Right lung (tissue), 5 donors: Measurements from ENCODE around the gene CTTN. TPM values are rescaled to one million over a fixed set of nuclear protein-coding genes. Genes with fewer than 3 reads are reported as not detected.
A peak's percentile ranks its signal among the peaks of the same experiment; 100 is the strongest.

Experiments
- DNase-seq, 2 donors: peaks; one replicate each; pipeline ENCODE4 v3.0.0-alpha.2; 2013
- polyA plus RNA-seq, 5 donors: library from polyadenylated mRNA; unstranded; fragments of 120-200 nt; gene quantifications; one replicate each; pipeline versions ENCODE4 v1.2.1 to v1.2.3, GENCODE V29; 2013; ENCODE audit warnings: inconsistent platforms in 1 of 5, low replicate concordance in 1 of 5; ENCODE audit not compliant: insufficient read length in 5 of 5, insufficient read depth in 1 of 5

Gene CTTN
- polyA plus RNA-seq, 5 donors: 147 to 191 (median 189) TPM

DNA sequence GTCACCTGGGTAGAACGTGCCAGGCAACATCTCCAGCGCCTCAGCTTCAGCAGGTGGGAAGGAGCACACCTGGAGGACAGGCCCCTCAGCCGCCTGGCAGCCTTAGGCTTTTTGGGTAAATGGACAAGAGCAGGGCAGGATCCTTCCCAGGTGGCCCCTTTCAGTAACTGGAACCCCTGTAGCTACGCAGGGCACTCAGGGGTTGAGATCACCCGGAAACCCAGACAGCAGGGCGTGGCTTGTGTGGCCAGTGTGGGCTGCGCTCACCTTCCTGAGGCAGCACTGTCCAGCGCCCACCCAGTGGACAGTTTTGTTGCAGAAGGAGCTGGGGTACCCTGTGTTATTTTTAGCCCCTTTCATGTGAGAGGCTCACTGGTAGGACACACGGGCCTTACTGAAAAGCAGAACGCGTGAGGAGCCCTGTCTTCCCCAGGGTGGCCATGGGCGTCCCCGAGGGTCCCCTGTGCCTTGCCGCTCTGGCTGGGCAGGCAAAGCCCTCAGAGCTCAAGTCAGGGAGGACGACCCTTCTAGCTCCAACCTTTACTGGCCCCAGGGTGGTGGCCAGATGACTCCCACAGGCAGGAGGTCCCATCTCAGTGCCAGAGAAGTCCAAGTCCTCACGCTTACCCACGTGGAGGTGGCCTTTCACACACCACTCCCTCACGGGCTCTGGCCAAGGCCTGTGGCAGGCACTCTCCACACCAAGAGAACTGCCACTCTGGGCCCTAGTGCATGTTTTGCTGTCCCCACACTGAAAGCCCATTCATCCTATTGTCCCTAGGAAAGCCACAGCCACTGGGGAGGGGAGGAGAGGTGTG lies 75.8 kb downstream of the CTTN start:
- DNase-seq: no peak

DNA sequence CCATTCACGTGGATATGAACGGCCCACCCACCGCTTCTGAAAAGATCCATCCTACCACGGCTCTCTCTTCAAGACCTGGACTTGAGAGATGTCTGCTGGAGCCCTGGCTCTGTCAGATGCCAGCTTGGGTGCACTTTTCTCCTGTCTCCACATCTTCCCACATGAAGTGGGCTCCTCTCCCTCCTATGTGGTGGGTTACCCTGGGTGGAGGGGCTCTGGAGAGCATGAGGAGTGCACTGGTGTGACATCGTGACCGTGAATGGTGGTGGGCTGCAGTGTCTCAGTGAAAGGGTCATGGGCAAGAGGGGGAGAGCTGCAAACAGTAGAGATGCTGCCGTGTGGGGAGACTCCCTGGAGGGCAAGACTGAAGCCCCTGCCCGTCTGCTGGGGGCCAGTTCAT lies 76.4 kb downstream of the CTTN start:
- DNase-seq: no peak

DNA sequence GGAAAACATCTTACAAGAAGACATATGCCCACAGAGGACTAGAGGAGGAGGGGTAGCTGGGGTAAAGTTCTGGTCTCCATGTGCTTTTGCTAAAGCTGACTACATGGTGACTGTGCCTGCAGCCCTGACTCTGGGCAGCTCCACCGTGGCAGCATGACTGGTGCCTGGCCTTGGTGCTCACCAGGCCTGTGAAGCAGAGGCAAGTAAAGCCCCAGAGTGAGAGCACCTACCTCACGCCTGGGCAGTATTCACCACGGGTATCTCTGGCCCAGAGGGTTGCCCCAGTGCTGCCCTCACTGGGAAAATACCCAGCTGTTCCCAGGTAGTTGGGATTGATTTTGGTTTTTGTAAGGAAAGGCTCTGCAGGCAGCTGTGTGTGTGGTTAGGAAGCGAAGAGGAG lies 78.3 kb downstream of the CTTN start:
- DNase-seq: no peak

DNA sequence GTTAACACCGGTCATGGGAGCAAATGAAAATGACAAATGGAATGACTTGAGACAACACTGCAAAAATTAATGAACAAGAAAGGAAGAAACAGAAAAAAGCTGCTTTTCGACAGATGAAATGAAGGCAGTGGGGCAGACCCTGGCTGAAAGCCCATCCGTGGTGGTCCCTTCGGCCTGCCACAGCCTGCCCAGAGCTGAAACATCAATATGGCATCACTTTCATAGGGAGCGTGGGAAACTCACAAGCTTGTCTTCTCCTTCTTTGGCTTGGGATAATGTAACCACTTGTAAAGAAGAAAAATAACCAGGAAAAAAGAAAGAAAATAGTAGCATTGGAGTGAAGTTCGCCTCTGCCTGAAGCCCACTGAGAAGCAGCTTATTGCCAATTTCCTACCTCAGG lies 78.8 kb downstream of the CTTN start:
- no peak for DNase-seq

DNA sequence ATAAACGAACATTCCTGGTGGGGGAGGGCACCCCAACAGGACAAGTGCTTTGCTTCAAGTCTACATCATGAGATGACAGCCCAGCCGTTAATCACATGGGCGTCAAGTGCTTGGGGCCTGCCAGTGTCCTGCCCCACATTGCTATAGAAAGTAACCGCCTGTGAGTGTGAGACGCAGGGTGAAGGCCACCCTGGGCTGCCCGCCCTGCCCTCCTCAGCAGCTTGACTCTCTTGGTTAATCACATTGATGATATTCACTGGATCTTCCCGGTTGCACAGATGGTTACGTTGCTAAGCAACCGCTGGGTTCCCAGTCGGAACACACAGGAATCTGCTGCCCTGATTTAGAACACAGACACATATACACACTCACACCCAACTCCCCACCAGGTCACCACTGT lies 79.3 kb downstream of the CTTN start:
- DNase-seq: no peak

DNA sequence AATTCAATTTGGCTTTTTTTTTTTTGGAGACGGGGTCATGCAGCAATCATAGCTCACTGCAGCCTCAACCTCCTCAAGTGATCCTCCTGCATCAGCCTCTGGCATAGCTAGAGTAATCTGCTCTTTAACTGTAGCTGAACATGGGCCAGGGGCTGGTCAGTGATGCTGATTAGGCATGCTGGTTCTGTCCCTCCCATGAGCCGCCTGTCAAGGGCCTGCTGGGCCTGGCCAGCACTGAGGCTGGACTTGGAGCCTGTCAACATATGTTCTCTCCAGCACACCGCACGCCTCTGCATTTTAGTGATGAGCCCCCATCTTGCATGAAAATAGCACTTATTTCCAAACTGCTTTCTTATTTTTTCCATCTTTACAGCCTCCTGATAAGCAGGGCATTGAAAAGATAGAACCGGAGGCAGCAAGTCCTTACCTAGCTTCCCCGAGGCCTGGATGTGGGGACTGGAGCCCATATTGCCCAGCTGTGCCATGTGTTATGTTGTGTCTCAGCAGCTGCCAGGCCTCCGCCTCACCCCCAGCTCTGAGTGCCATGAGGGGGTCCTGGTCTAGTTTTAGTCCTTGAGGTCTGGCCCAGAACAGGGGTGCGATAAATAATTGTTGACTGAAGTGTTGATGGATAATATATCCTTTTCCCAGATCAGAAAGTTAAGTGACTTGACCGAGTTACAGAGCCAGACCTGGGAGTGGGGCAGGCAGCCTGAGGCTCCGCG lies 80.0 kb downstream of the CTTN start:
- DNase-seq: no peak

DNA sequence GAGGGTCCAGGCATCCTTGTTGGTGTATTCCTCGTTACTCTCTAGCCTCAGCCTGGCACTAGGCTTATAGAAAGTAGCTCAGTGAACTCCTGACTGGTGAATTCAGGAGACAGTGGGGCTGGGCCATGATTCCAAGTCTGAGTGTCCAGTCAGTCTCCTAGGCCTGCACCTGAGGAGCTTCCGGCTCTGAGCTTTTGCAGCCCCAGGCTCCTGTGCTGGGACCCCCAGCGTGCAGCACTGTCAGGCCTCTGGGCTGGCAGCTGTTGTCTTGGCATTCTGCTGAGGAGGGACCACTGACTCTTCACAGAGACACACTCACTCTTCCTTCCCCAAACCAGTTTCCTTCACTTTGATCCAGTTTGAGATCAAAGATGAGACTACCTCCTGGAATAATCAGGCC lies 82.4 kb downstream of the CTTN start:
- no peak for DNase-seq

DNA sequence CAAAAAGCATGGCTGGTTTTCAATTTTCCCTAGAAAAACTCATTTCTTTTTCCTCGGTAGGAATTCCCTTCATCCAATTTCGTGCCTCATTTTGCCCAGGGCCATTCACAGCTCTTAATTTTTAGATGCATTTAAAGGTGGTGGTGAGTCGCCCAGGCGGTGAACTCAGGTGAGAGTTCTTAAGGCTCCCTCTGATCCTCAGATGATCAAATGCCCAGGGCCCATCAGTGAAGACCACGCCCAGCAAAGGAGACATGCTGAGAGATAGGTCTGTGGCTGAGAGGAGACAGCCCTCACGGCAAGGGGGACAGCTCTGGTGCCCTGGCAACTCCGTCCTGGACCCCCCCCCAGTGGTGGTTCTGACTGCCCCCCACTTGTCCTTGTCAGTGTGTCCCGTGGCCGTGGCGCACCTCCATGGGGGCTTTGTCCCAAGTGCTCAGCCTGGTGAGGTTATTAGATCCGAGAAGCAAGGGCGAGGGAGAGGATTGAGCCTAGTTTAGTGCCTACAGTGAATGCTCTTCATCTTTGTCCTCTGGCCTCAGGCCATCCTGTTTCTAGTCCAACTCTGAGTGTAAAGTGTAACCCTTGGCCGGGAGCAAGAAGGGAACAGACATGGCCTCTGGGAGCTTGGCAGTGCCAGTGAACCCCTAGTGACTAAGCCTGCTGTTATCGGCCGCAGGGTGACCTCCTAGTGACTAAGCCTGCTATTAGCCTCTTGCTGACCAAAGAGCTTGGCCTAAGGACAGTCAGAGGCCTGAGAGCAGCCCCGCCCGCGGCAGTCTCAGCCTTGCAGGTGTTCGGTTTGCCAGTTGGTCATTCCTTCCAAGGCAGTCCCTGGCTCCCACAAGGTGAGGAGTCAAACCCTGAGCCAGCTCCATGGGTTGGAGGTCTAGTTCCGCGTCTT lies 83.5 kb downstream of the CTTN start:
- no peak for DNase-seq

DNA sequence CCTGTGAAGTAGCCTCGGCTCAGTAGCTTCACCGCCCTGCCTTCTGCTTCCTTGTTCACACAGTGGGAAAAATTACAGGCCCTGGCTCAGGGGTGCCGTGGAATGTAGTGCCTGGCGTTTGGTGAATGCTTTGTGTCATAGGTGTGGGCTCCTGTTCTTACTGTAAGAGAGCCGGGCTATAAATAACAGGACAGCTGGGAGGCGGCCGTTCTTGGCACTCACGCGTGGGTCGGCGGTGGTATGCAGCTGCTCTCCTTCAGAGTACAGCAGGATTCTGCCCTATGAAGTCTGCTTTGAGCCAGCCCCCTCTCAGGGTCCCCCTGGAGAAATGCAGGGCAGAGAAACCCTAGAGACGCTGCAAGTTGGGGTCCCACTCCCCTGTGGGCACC lies 84.2 kb downstream of the CTTN start:
- DNase-seq: no peak

DNA sequence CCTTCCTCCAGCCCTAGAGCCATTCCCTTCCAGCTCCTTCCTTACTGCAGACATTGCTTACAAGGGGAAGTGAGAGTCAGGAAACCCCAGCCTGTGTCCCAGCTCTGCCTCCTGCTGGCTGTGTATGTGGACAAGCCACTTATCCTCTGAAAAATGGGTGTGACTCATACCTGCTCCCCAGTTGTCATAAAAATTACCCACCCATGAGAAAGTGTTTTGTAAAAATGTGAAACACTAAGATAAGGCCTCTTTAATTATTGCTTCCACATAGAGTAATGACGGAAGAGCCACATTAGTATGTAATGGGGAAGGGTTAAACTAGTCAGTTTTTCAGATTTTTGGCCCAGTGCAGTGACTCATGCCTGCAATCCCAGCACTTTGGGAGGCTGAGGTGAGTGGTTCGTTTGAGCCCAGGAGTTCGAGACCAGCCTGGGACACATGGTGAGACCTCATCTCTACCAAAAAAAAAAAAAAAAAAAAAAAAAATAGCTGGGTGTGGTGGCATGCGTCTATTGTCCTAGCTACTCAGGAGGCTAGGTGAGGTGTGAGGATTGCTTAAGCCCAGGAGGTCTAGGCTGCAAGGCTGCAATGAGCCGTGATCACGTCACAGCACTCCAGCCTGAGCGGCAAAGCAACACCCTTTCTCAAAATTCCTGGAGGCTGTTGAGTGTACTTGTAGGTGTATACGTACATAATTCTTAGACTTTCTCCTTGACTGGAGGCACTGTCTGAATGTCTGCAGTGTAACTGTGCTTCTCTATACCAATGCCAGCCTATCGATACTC lies 84.9 kb downstream of the CTTN start:
- DNase-seq: peak; percentile 22 to 44

DNA sequence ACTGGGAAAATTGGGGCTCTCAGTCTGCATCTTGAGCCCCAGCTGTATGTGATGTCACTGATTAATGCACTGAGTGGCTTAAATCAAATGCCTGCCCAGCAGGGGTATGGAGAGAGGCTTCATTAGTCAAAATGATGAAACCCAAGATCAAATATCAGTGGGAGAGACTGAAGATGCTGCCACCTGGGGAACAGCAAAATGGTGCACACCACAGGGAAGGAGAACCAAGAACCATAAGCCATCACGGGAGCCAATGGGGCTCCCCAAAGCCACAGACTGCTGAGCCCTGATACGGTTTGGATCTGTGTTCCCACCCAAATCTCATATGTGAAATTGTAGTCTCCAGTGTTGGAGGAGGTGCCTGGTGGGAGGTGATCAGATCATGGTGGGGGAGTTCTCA lies 85.6 kb downstream of the CTTN start:
- no peak for DNase-seq

DNA sequence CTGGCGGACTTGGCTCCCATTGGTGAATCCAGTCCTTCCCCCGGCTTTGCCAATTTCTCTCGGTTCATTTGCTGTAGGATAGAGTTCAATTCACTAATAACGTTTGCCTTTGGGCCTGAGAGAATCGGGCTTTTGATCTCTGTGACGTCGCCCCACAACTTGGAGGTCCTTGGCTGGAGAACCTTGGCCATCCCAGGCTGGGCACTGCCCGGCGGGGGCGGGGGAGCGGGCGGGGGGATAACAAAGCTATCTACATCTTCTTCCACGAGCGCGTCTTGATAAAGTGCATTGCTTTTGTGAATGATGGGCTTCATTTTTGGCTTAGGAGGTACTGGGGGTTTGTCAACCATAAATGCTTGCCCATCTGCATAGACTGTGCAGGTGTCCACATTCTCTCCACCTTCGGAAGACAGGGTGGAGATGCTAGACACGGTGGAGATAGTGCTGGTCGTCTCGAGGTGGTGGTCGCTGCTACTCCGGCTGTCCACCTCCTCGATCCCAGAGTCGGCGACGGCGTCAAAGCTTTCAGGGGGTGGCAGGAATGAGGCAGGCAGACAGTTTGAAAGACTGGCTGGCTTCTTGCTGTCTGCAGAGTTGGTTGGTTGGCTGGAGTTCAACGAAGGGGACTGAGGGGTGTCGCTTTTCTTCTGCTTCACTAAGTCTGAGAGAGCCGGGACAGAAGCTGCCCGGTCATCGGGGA lies 87.1 kb downstream of the CTTN start:
- DNase-seq: no peak

DNA sequence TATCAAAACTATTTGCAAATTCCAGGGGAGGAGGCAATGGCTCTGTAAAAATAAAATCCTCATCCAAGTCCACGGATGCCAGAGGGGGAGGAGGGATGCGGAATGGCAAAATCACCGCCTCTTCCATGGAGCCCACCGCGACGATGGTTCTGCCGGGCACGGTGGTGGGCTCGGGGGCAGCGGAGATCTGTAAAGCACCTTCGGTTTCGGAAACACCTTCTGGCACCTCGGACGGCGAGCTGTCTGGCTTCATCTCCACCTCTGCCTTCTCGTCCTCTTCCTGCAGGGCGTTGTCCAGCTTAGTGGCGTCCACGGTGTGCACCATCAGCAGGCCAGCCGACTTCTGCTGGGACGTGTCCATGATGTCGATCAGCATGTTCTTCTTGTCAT lies 87.7 kb downstream of the CTTN start:
- DNase-seq: no peak

Other genes with a start within 250 kb of the CTTN start
- gene FADD, start 195.2 kb upstream of the CTTN start, polyA plus RNA-seq: 10 to 100 TPM; 11.2 to 17.1 (median 12.5) TPM
- gene PPFIA1, start 127.8 kb upstream of the CTTN start, polyA plus RNA-seq: 10 to 100 TPM; 39.4 to 55.0 (median 46.9) TPM